ENCODE data around the gene SLC22A4. TPM values are rescaled to one million over a fixed set of nuclear protein-coding genes. Genes with fewer than 3 reads are reported as not detected.

Gene SLC22A4
- total RNA-seq, 4 donors from 2014 or later = 0.11 to 0.79 (median 0.38) TPM; not detected in 1

DNA sequence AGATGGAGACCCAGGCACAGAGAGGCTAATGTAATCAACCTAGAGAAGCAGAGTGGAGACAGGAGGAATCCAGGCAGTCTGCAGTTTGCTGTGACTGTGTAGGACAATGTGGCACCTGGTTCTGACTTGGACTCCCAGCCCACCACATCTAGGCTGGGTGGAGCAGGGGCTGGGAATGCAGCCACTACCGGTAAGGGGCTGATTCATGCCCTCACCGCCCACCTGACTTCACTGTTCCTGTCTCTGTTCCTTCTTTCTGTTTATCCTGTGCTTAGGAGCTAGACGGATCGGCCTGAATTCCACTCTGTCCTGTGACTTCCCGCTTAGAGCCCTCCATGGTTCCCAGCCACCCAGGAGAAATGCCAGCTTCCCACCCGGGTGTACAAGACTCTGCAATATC lies 34.1 kb upstream of the SLC22A4 start:
- Histone ChIP-seq H3K27ac (peak overlapping the region; percentile 88 to 97 (median 94)), H3K4me3 (peak overlapping the region in 3 of 4 donors; percentile 72 to 87 (median 74)), H3K9me3 (no peaks in the 10 kb centered on the region), H3K27me3 (peaks cover 0 to 3% (median 0%) of the 10 kb centered on the region in 4 donors), H3K4me1 (peaks cover 57 to 96% (median 67%) of the 10 kb centered on the region in 3 donors), H3K36me3 (peaks cover 0 to 41% (median 0%) of the 10 kb centered on the region in 3 donors)
- no peak for DNase-seq
- intact Hi-C loops (cut with DNase I) = no loop called here
- WGBS, 2 donors = 11 to 16% methylated on average over 5 to 6 of the region's 6 CpGs
- TF ChIP-seq, protein P1, sequence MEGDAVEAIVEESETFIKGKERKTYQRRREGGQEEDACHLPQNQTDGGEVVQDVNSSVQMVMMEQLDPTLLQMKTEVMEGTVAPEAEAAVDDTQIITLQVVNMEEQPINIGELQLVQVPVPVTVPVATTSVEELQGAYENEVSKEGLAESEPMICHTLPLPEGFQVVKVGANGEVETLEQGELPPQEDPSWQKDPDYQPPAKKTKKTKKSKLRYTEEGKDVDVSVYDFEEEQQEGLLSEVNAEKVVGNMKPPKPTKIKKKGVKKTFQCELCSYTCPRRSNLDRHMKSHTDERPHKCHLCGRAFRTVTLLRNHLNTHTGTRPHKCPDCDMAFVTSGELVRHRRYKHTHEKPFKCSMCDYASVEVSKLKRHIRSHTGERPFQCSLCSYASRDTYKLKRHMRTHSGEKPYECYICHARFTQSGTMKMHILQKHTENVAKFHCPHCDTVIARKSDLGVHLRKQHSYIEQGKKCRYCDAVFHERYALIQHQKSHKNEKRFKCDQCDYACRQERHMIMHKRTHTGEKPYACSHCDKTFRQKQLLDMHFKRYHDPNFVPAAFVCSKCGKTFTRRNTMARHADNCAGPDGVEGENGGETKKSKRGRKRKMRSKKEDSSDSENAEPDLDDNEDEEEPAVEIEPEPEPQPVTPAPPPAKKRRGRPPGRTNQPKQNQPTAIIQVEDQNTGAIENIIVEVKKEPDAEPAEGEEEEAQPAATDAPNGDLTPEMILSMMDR (IDR thresholded peaks at IDR 0.05) = no peak
- TF ChIP-seq POLR2A (IDR thresholded peaks at IDR 0.05) = no peak

DNA sequence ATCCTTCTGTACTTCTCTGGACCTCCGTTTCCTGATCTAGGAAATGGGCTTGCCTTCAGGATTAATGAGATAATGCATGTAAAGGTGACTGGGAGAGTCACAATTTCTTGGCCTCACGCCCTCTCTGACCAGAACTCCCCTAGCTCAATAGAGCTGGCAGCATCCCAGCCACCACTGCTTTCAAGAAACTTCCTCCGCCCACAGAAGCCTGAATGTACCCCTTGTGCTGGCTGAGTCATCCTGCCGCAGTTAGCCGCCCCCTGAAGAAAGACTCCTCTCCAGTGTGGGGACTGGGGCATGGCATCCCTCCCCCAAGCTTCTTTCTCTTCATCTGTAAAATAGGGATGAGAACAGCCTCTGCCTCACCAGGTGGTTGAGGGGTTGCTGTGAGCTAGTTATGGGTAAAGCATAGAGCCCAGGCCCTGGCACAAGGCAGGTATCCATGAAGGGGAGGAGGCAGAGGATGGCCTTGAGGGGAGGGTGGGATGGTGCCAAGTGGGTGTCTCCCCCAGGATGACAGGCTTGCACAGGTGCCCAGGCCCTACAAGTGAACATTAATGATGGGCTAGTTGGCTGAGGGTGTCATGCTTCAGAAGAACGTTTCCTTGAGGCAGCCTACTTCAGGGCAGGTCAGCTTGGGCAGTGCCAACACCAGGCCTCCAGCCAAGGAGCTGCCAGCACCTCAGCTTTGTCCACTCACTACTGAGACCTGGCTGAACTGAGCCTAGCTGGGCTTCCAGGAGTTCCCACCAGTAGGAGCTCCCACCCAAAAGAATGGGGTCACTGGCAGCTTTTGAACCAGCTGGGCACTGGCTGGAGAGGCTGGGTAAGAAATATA lies 33.3 kb upstream of the SLC22A4 start:
- H3K9me3 ChIP-seq = no peaks in the 10 kb centered on the region
- H3K36me3 ChIP-seq = peaks cover 0 to 47% (median 0%) of the 10 kb centered on the region in 3 donors
- intact Hi-C loops (cut with DNase I) = no loop called here
- 12 to 18% methylated on average over 2 to 3 of the region's 6 CpGs for WGBS, 2 donors
- peak overlapping the region; percentile 88 to 97 (median 94) for H3K27ac ChIP-seq
- H3K4me1 ChIP-seq = peaks cover 64 to 96% (median 67%) of the 10 kb centered on the region in 3 donors
- peaks cover 0 to 3% (median 0%) of the 10 kb centered on the region in 4 donors for H3K27me3 ChIP-seq
- no peak overlapping the region for H3K4me3 ChIP-seq
- no peak for TF ChIP-seq POLR2A (IDR thresholded peaks at IDR 0.05)
- TF ChIP-seq, protein P1 (IDR thresholded peaks at IDR 0.05) = no peak
- DNase-seq = no peak

DNA sequence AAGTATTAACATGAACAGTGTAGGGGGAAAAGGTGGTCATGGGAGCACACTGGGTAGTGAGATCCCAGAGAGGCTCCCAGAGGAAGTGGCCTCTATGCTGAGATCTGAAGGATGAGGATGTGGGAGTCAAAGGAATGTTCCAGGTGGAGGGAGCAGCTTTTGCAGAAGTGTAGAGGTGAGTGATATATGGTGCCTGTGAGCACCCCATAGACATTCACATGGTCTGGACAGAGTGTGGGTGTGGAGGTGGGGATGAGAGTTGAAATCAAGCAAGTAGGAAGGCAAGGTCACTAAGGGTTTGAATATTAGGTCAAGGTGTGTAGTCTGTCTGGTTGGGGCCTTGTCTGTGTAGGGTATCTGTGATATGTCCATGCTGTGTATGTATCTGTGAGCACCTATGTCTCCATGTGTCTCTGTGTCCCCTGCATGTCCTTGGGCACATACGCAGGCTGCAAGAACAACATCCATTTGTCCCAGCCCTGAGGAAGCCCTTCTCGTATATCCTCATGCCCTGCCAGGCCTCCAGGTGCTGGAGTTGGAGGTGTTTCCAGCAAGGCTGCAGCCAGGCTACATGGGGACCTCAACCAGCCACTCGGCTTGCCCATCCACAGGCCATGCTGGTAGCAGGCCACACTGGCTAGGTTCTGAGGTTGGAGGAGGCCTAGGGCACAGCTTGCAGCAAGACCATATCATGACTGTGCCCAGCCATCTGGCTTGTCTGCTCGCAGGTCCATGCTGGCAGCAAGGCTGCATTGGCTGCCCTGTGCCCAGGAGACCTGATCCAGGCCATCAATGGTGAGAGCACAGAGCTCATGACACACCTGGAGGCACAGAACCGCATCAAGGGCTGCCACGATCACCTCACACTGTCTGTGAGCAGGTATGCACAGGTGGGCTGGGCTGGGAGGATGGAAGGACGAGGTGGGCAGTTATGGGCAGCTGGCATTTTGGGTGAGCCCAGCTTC lies 32.0 kb upstream of the SLC22A4 start:
- no peak overlapping the region for H3K4me3 ChIP-seq
- H3K27me3 ChIP-seq = peaks cover 0 to 3% (median 0%) of the 10 kb centered on the region in 4 donors
- peaks cover 5 to 59% (median 10%) of the 10 kb centered on the region in 3 donors for H3K36me3 ChIP-seq
- DNase-seq = no peak
- TF ChIP-seq, protein P1 (IDR thresholded peaks at IDR 0.05) = no peak
- no peak for TF ChIP-seq POLR2A (IDR thresholded peaks at IDR 0.05)
- peaks cover 63 to 98% (median 68%) of the 10 kb centered on the region in 3 donors for H3K4me1 ChIP-seq
- peak overlapping the region in 3 of 4 donors; percentile 94 to 97 (median 95) for H3K27ac ChIP-seq
- intact Hi-C loops (cut with DNase I) = no loop called here
- H3K9me3 ChIP-seq = no peaks in the 10 kb centered on the region
- whole genome bisulfite sequencing, 2 donors = 74 to 100% methylated on average over 2 to 4 of the region's 7 CpGs

DNA sequence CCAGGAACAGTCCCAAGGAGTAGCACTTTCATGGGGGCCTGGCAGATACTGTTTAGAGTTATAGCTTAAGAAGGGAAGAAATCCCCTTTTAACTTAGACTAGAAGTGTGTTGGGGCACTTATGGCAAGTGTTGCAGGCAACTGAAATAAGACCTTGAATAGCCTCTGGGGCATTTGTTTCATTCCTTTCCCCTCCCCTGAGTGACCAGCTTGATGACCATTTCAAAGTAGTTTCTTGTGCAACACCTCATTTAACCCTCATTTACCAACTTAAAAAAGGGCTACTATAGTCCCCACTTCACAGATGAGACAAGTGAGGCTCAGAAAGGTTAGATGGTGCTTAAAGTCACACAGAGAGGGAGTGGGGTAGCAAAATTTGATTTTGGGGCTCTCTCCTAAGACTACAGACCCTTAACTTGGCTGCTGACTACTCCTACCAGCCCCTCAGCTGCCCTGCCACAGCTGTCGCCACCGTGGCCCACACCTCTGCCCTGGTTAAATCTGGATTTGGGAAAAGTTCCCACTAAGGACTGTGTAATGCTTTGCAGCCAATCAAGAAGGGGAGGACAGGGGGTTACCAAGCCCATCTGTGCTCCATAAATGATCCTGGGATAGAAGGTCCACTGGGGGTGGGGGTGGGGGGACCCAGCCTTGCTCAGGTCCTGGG lies 31.2 kb upstream of the SLC22A4 start:
- Histone ChIP-seq H3K4me3 (no peak overlapping the region), H3K9me3 (no peaks in the 10 kb centered on the region), H3K36me3 (peaks cover 5 to 68% (median 12%) of the 10 kb centered on the region in 3 donors), H3K27me3 (no peaks in the 10 kb centered on the region), H3K4me1 (peaks cover 54 to 98% (median 68%) of the 10 kb centered on the region in 3 donors), H3K27ac (peak overlapping the region in 3 of 4 donors; percentile 94 to 97 (median 95))
- DNase-seq = no peak
- TF ChIP-seq POLR2A (IDR thresholded peaks at IDR 0.05) = no peak
- TF ChIP-seq, protein P1 (IDR thresholded peaks at IDR 0.05) = no peak
- 100% methylated on average over 2 of the region's 2 CpGs; no CpG with 5 or more reads in 1 of the 2 donors for WGBS, 2 donors
- intact Hi-C loops (cut with DNase I) = no loop called here
